IMR-90 (cell line): ENCODE results near the gene CTPS1.

Experiments used
- POLR2A ChIP-seq: IDR thresholded peaks from 2 replicates; pipeline ENCODE4 v1.6.1; 2012; ENCODE audit warnings: mild to moderate bottlenecking, low read depth, low read length
- RFX5 ChIP-seq: IDR thresholded peaks from 2 replicates; pipeline ENCODE4 v1.8.0; 2012; ENCODE audit warnings: low read depth, mild to moderate bottlenecking, low read length, moderate library complexity
- TF ChIP-seq, protein P1 (sequence below): conservative IDR thresholded peaks from 2 replicates; pipeline ENCODE4 v1.5.1; 2012; ENCODE audit warnings: mild to moderate bottlenecking, low read depth, low read length, improper control_type of control experiment

DNA sequence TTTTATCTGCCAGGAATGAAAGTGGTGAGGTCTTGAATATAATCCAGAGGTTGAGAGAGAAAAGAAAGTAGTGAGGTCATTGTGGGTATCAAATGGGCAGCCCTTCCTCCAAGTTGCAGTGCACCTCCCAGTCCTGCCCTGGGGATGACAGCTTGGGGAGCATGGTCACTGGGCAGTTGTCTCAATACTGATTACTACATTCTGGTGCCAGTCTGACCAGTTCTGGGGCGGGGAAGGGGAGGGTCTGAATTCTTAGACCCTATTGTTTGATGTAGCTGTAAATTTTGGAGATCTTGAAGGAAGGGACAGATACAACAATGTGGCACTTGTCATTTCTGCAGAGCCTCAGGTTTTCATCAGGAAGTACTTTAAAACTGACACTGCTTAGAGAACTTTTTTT, 30.8 kb downstream of the CTPS1 start:
- TF ChIP-seq, protein P1, sequence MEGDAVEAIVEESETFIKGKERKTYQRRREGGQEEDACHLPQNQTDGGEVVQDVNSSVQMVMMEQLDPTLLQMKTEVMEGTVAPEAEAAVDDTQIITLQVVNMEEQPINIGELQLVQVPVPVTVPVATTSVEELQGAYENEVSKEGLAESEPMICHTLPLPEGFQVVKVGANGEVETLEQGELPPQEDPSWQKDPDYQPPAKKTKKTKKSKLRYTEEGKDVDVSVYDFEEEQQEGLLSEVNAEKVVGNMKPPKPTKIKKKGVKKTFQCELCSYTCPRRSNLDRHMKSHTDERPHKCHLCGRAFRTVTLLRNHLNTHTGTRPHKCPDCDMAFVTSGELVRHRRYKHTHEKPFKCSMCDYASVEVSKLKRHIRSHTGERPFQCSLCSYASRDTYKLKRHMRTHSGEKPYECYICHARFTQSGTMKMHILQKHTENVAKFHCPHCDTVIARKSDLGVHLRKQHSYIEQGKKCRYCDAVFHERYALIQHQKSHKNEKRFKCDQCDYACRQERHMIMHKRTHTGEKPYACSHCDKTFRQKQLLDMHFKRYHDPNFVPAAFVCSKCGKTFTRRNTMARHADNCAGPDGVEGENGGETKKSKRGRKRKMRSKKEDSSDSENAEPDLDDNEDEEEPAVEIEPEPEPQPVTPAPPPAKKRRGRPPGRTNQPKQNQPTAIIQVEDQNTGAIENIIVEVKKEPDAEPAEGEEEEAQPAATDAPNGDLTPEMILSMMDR = no peak
- TF ChIP-seq POLR2A = no peak
- TF ChIP-seq RFX5 = no peak
